Activated CD4-positive, alpha-beta T cell treated with anti-CD3 and anti-CD28 coated beads, Interleukin-2, amount 10 ng/mL, durations not matched to agents 24 days and 14 days (primary cell): ENCODE results near the gene UTP11. TPM values are rescaled to one million over a fixed set of nuclear protein-coding genes. Genes with fewer than 3 reads are reported as not detected.

Experiments used
- DNase-seq: peaks from one replicate; pipeline ENCODE4 v3.0.0; 2022
- H3K27ac Mint-ChIP-seq: one replicate; pipeline ENCODE4 v1.8.0; 2022; ENCODE audit warnings: mild to moderate bottlenecking, mixed read lengths
- H3K27me3 Mint-ChIP-seq: one replicate; pipeline ENCODE4 v1.8.0; 2022; ENCODE audit warnings: mixed read lengths
- H3K36me3 Mint-ChIP-seq: one replicate; pipeline ENCODE4 v1.8.0; 2022; ENCODE audit warnings: low read depth, mild to moderate bottlenecking, mixed read lengths
- H3K4me1 Mint-ChIP-seq: one replicate; pipeline ENCODE4 v1.8.0; 2021; ENCODE audit warnings: mixed read lengths
- H3K4me3 Mint-ChIP-seq: one replicate; pipeline ENCODE4 v1.8.0; 2022; ENCODE audit warnings: mild to moderate bottlenecking, moderate library complexity, mixed read lengths
- H3K9me3 Mint-ChIP-seq: one replicate; pipeline ENCODE4 v1.8.0; 2021; ENCODE audit warnings: mixed read lengths
- intact Hi-C: fragments of 100-400 bp; cut with micrococcal nuclease; formaldehyde crosslinking; loops from one replicate; pipeline ENCODE4 v1.15.1; 2023
- total RNA-seq: library from RNA; stranded (reverse); gene quantifications from 2 replicates; pipeline ENCODE4 v1.2.3, GENCODE V29; 2022

UTP11 gene
- total RNA-seq, 1 donor from 2014 or later = 99.5 TPM

DNA sequence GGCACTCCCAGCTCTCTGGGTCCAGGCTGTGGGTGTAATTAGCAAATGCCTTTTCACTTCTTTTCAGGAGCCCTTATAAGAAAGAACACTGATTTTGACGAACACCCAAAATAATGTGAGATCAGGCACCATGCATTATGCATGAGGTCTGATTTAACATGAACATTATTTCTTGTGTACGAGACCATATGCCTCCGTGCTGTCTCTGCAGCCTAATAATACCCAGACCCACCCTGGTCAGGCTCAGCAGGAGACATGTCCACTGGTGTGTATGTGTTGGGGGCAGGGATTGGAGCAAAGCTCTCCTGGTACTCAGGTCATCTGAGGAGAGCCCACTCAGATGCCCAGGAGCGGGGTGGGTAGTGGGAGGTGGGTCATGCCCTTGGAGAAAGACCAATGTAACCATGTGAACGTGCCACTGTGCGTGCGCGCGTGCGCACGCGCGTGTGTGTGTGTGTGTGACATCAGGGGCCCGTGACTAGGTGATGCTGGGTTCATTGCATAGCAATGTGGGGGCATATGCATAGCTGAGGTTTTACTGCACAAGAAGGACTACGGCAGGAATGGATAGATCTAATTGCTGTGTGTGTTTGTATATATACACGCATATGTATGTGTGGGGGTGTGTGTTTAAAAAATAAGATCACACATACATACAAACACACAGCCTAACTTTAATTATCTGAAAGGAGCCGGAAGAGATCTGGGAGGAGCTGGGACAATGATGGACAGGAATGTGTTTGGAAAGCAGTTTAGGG lies 27.0 kb downstream of the UTP11 start:
- Mint-ChIP-seq H3K27ac (no peak overlapping the region), H3K36me3 (no peaks in the 10 kb centered on the region), H3K9me3 (no peaks in the 10 kb centered on the region), H3K4me3 (no peak overlapping the region), H3K4me1 (peaks cover 9% of the 10 kb centered on the region), H3K27me3 (peaks cover 40% of the 10 kb centered on the region)
- intact Hi-C loops = no loop called here
- no peak for DNase-seq

DNA sequence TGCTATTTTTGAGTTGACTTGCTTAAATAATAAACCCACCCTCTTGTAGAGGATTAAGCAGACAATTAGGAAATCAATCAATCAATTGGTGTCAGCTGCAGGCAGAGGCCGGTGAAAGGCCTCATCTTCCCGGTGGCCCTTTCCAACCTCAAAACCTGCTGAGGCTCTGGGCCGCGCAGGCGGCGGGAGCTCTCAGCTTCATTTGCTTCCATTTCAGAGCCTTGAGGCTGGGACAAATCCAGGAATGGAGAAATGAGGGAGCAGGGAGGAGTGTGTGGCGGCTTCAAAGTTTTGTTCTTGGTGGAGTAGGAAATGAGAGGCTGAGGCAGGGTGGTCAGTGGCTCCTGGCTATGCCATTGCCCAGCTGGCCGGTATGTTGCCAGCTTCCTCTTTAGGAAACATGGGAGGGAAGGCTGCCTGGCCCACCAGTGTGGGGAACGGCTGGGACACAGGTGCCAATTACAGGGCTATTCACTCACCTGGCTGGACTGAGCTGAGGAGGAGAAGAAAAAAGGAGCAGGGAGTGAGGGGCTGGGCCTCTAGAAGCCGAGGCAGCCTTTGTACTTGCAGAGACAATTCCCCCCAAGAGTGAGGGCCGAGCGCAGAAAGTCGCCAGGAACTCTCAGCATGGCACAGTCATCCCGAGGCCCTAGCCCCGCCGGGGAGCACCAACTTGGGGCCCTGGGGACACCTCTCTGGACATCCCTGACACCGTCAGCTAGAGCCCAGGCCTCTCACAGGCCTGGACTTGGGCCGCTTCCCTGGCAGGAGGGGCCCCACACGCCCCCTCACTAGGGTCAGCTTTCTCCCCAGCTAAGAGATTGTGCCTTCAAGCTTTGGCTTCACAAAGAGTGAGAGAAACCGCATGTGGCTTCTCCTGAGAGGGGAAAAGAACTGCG lies 29.7 kb downstream of the UTP11 start:
- Mint-ChIP-seq H3K36me3 (no peaks in the 10 kb centered on the region), H3K4me3 (no peak overlapping the region), H3K9me3 (no peaks in the 10 kb centered on the region), H3K27ac (no peak overlapping the region), H3K27me3 (peaks cover 45% of the 10 kb centered on the region), H3K4me1 (peaks cover 11% of the 10 kb centered on the region)
- intact Hi-C loops = no loop called here
- DNase-seq = no peak

DNA sequence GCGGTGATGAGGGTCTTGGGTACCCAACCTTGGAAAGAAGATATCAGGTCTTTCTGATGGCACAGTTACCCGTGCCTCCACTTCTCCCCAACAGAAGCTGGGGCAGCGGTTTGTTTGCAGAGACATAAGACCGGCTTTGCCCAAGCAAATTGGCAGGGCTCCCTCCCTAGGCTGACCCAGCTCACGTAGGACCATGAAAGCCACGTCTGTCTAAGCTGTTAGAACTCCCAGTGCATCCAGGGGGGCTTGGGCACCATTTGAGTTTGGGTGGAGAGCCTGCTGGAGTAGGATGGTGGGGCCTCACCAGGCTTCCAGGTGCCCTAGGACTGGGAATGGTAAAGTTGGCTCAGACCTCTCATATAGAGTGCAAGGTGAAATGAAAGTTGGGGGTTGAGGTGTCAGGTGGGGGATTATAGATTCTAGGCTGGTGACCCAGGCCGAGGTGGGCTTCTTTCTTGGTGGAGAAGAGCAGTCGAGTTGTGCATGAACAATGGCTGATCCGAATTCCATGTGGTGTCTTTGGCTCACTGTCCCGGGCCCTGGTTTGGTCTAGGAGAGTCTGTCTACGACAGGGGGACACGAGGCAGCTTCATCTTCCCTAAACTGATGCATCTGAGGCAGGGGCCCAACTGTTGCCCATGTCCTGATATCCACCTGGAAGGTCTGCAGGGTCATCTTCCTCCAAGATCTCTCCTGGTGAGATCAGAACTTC lies 30.7 kb downstream of the UTP11 start:
- Mint-ChIP-seq H3K27me3 (peaks cover 55% of the 10 kb centered on the region), H3K4me1 (peaks cover 11% of the 10 kb centered on the region), H3K36me3 (no peaks in the 10 kb centered on the region), H3K9me3 (no peaks in the 10 kb centered on the region), H3K27ac (no peak overlapping the region), H3K4me3 (peak overlapping the region; percentile 12)
- no peak for DNase-seq
- intact Hi-C loops = no loop called here

DNA sequence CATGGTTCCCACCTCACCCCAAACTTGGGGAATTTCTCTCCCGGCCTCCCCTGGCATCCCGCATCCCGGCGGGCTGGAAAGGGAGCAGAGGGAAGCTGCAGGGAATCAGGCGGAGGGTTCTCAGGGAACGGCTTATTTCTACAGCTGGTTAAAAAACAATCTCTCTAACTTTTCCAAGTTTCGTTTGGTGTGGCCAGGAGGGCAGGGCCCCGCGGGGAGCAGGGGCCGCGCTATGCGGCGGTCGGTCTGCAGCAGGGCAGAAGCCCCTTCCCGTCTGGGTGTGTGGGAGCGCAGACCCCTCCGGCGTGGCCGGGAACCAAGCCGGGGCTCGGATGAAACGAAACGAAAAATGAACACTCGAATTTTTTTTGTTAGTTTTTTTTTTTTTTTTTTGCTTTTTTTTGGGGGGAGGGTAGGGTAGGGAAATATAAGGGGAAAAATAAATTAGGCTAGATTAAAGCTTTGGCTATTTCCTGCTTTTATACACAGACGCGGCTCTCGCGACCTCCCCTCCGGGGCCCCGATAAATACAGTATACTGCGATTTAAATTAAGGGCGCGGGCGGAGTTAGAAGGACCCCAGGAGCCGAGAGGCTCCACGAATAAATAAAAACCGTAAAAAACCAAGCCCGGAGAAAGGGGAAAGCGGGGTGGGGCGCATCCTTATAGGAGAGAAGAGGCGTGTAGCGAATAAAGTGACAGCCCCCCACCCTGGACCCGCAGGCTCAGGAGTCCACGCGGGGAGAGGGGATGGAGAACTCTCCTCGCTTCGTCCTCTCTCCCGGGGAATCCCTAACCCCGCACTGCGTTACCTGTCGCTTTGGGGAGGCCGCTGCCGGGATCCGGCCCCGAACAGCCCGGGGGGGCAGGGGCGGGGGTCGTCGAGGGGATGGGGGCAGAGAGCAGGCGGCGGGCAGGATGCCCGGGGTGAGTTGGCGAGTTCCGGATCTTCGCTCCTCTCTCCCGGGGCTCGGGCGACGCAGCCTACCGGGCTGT lies 32.0 kb downstream of the UTP11 start:
- H3K27me3 Mint-ChIP-seq = peaks cover 65% of the 10 kb centered on the region

DNA sequence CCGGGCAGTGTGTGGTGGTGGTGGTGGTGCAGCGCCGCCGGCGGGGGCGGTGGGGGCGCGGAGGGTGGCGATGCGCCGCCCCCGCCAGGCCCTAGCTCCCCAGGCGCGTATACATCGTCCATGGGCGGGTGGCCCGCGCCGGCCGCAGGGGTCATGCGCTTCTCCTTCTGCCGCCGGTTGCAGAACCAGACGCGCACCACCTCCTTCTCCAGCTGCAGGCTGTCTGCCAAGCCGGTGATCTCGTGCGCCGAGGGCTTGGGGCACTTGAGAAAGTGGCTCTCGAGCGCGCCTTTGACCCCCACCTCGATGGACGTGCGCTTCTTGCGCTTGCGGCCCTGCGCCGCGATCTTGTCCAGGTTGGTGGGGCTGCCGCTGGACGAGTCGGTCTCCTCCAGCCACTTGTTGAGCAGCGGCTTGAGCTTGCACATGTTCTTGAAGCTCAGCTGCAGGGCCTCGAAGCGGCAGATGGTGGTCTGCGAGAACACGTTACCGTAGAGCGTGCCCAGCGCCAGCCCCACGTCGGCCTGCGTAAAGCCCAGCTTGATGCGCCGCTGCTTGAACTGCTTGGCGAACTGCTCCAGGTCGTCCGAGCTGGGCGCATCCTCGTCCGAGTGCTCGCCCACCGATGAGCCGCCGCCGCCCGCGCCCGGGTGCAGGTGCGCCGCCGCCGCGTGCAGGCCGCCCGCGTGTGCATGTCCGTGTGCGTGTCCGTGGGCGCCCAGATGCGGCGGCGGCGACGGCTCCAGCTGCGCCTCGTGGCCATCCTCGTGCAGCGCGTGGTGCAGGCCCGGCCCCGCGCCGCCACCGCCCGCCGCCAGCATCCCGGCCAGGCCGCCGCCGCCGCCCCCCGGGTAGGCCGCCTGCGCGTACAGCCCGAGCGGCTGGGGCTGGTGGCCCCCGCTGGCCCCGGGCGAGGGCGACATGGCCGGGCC lies 33.1 kb downstream of the UTP11 start:
- Mint-ChIP-seq H3K4me1 (peaks cover 9% of the 10 kb centered on the region), H3K27ac (no peak overlapping the region), H3K36me3 (no peaks in the 10 kb centered on the region), H3K4me3 (peak overlapping the region; percentile 30), H3K27me3 (peaks cover 59% of the 10 kb centered on the region), H3K9me3 (no peaks in the 10 kb centered on the region)
- intact Hi-C loops = loop anchor here (1.0 to 5.0 kb wide), 2 partner anchors 33 to 772 kb away; partner anchors contain the start of gene UTP11
- DNase-seq = peak; percentile 68

More for the DNA sequence above, 32.0 kb downstream of the UTP11 start:
- intact Hi-C loops = loop anchor here (5.0 kb wide), 1 partner anchor 773 kb away; no protein-coding TSS in a partner anchor
- DNase-seq = no peak
- no peaks in the 10 kb centered on the region for H3K9me3 Mint-ChIP-seq
- H3K4me3 Mint-ChIP-seq = peak overlapping the region; percentile 70
- peaks cover 11% of the 10 kb centered on the region for H3K4me1 Mint-ChIP-seq
- H3K27ac Mint-ChIP-seq = peak overlapping the region; percentile 57
- no peaks in the 10 kb centered on the region for H3K36me3 Mint-ChIP-seq

DNA sequence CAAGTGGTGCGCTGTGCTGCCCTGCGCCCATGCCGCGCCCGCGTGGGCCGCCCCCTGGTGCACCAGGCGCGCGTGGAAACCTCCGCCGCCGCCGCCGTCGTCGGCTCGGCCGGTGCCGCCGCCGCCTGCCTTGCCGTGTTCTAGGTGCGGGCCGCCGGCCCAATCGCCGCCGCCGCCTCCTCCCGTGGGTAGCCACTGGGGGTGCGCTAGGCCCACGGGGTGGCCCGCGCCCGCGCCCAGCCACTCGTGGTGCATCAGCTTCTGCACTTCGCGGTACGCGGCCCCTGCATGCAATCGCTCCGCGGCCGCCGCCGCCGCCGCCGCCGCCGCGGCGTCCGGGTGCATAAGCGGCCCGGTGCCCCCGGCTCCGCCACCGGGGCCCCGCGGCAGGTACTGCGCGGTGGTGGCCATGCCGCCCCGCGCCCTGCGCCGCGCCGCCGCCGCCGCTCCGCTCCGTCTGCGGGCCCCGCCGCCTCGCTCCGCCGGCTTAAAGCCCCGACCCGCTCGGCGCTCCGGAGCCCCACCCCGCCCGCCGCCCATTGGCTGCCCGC lies 33.9 kb downstream of the UTP11 start, which contains the start of gene POU3F1:
Gene POU3F1 (minus strand): TSS at position 461 of the 551 bp plus-strand sequence. CDS start 50 bp downstream, at position 411.
- H3K27ac Mint-ChIP-seq = peak within 1 kb of the TSS; percentile 58
- no peak for DNase-seq
- peaks cover 9% of the 10 kb centered on the region for H3K4me1 Mint-ChIP-seq
- H3K27me3 Mint-ChIP-seq = peaks cover 52% of the 10 kb centered on the region
- intact Hi-C loops = loop anchor here (1.0 to 5.0 kb wide), 2 partner anchors 34 to 771 kb away; partner anchors contain the start of gene UTP11
- no peaks in the 10 kb centered on the region for H3K9me3 Mint-ChIP-seq
- no peaks in the 10 kb centered on the region for H3K36me3 Mint-ChIP-seq
- peak within 1 kb of the TSS; percentile 81 for H3K4me3 Mint-ChIP-seq

DNA sequence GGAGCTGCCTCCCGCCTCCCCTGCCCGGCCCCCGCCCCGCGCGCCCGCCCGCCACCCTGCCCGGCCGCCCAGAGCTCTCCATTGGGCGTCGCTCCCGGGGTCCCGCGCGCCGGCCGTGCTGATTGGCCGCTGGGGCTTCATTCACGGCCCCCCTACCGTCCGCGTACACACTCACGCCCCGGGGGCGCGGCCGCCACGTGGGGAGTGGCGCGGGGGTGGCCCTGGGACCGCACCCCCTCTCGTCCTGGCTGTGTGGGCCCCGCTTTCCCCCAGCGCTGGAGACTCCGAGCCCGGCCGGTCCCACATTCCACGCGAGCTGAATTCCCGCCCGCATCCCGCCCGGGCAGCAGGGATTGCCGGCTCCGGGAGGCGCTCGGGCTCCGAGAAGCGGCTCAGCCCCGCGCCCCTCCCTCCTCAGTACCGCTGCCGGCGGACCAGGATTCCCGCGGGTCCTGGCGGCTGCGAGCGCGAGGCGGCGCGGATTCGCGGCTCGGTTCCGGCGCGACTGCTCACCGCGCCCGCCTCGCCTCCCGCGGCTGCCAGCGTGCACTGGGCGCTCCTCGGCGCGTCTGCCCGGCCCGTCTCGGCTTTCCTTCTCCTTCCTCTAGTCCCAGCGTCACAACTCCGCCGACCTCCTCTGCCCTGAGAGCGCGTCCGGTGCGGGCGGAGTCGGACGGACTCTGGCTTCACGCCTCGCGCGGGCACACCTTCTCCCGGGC lies 34.5 kb downstream of the UTP11 start:
- Mint-ChIP-seq H3K4me3 (peak overlapping the region; percentile 81), H3K9me3 (no peaks in the 10 kb centered on the region), H3K27me3 (peaks cover 48% of the 10 kb centered on the region), H3K27ac (peak overlapping the region; percentile 58), H3K36me3 (no peaks in the 10 kb centered on the region), H3K4me1 (peaks cover 9% of the 10 kb centered on the region)
- intact Hi-C loops = loop anchor here (1.0 to 5.0 kb wide), 3 partner anchors 17 to 770 kb away; partner anchors contain the start of gene UTP11
- DNase-seq = peak; percentile 91

DNA sequence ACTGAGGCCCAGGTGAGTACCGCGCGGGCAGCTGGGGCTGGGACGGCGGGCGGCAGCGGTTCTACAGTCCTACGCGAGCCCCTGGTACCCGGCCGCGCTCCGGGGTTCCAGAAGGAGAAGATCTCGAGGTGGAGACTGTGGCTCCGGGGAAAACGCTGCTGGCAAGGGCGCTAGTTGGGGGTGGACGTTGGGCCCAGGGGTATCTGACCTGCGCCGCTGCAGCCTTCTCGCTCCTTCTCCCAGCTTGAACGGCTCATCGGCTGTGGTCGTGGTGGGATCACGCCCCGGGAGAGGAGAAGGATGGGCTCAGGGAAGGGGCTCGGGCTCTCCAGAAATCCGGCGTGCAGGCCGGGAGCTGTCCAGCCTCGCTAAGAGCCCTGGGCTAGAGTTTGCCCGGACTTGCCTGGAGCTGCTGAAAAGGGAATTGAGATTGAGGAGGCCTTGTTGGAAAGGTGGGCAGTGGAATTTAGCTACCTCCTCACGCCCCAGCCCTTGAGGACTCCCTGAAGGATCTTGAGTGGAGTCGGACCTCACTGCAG lies 35.1 kb downstream of the UTP11 start:
- Mint-ChIP-seq H3K4me1 (peaks cover 13% of the 10 kb centered on the region), H3K4me3 (peak overlapping the region; percentile 81), H3K9me3 (no peaks in the 10 kb centered on the region)

DNA sequence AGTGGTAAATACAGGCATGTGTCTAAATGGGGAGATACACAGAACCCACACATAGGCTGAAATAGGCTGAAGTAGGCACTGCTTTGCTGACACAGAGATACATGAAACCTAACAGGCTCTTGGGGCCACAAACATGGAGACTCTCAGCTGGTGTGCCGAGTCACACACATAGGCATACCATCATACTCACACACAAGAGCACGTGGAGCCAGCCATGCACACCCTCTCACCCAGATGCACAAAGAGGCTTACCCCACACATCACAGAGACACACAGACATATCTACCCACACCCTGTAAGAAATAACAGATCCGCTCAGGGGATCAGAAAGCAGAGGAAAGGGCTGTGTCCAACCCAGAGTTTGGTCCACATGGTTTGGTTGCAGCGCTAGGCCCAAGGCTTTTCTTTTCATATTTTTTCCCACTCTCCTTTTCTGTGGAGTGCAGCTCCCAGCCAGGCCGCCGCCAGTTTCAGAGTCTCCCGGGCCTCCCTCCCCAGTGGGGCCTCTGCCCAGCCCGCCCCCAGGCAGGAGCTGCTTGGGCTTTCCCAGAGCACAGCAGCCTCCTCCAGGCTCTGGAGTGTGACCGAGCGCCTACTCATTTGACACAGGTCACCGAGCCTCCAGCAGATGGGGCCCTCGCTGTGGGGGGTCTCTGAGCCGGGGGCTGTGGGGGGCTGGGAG lies 38.0 kb downstream of the UTP11 start:
- H3K36me3 Mint-ChIP-seq = no peaks in the 10 kb centered on the region
- intact Hi-C loops = no loop called here
- peaks cover 13% of the 10 kb centered on the region for H3K4me1 Mint-ChIP-seq
- H3K27me3 Mint-ChIP-seq = peaks cover 35% of the 10 kb centered on the region
- H3K27ac Mint-ChIP-seq = no peak overlapping the region
- no peak for DNase-seq
- no peak overlapping the region for H3K4me3 Mint-ChIP-seq
- H3K9me3 Mint-ChIP-seq = no peaks in the 10 kb centered on the region

More for the DNA sequence above, 35.1 kb downstream of the UTP11 start:
- no peak for DNase-seq
- intact Hi-C loops = loop anchor here (1.0 to 5.0 kb wide), 2 partner anchors 17 to 770 kb away; no protein-coding TSS in a partner anchor
- H3K27me3 Mint-ChIP-seq = peaks cover 43% of the 10 kb centered on the region
- H3K36me3 Mint-ChIP-seq = no peaks in the 10 kb centered on the region
- peak overlapping the region; percentile 58 for H3K27ac Mint-ChIP-seq

DNA sequence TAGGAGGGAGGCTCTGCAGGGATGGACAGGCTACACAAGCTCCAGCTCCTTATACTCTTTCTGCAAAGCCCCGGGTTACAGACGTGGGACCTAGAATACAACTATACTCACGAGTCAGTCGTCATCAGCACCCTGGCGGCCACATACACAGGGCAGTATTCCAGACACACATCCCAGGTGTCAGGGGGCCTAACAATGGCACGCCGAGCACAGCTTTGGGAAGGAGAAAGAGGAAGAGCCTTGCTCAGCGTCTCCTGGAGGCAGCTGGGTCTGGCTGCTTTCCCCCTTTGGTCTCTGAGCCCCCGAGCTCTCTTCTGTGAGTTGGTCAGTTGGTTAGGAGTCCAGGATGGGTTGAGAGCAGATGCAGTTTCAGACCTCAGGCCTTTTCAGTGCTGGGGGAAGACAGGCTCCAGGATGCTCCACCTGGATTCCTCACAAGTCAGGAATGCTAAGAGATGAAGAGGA lies 38.6 kb downstream of the UTP11 start:
- peaks cover 13% of the 10 kb centered on the region for H3K4me1 Mint-ChIP-seq
- DNase-seq = no peak
- H3K27me3 Mint-ChIP-seq = peaks cover 38% of the 10 kb centered on the region
- H3K36me3 Mint-ChIP-seq = no peaks in the 10 kb centered on the region
- no peak overlapping the region for H3K4me3 Mint-ChIP-seq
- H3K27ac Mint-ChIP-seq = no peak overlapping the region
- H3K9me3 Mint-ChIP-seq = no peaks in the 10 kb centered on the region
- intact Hi-C loops = no loop called here
